ENCODE data around the gene ZFP36L1. TPM values are rescaled to one million over a fixed set of nuclear protein-coding genes. Genes with fewer than 3 reads are reported as not detected.
A peak's percentile ranks its signal among the peaks of the same experiment; 100 is the strongest.

The ZFP36L1 gene
- total and polyA plus RNA-seq, 2 experiments from 2014 or later, result 219 to 1,327 TPM

DNA sequence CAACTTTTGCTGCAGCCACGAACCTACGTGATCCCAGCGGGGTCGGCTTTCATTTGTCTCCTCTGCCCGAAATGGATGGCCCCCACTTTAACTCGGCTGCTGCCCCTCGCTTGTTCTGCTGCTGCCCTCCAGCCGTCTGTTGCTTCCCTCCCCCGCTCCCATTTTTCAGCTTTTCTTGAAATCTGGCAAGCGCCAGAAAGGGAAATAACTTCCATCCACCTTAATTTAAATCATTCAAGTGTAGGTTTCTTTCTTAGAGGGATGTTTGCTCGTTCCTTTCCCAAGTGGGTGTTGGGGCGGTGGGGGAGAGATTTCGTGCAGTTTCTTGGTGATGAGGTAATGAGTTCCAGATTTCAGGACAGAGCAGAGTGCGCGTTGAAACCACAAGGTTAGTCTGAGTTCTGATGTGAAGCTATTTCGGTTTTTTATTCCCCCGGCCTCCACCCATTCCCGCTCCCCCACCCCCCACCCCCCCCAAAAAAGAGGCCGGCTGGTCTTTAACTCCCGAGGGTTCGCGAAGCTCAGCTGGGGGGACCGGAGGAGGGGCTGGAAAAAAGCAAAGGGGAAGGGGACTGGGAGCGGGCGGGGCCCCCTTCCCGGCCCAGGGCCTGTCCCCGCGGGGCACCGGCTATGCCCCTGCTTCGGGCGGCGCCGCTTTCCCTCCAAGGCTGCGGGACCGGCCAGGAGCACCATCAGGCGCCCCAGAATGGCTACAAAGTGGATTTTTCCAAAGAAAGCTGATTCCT, 2.2 kb upstream of the ZFP36L1 start:
- peaks cover 19% of the 10 kb centered on the region for H3K4me1 ChIP-seq (ENCODE audit: low read depth)
- TF ChIP-seq, protein P1, sequence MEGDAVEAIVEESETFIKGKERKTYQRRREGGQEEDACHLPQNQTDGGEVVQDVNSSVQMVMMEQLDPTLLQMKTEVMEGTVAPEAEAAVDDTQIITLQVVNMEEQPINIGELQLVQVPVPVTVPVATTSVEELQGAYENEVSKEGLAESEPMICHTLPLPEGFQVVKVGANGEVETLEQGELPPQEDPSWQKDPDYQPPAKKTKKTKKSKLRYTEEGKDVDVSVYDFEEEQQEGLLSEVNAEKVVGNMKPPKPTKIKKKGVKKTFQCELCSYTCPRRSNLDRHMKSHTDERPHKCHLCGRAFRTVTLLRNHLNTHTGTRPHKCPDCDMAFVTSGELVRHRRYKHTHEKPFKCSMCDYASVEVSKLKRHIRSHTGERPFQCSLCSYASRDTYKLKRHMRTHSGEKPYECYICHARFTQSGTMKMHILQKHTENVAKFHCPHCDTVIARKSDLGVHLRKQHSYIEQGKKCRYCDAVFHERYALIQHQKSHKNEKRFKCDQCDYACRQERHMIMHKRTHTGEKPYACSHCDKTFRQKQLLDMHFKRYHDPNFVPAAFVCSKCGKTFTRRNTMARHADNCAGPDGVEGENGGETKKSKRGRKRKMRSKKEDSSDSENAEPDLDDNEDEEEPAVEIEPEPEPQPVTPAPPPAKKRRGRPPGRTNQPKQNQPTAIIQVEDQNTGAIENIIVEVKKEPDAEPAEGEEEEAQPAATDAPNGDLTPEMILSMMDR (IDR thresholded peaks at IDR 0.05; ENCODE audit: low read depth, low read length), result no peak
- H3K9me3 ChIP-seq (ENCODE audit: low read depth), result no peaks in the 10 kb centered on the region
- peak in 1 of 2 donors; percentile 91 for DNase-seq (ENCODE audit: low read depth in 1 of 2, low spot score in 1 of 2)
- H3K36me3 ChIP-seq, result peaks cover 13% of the 10 kb centered on the region
- H3K27me3 ChIP-seq, result no peaks in the 10 kb centered on the region
- H3K4me3 ChIP-seq, result peak overlapping the region; percentile 77
- peak overlapping the region; percentile 98 for H3K27ac ChIP-seq

DNA sequence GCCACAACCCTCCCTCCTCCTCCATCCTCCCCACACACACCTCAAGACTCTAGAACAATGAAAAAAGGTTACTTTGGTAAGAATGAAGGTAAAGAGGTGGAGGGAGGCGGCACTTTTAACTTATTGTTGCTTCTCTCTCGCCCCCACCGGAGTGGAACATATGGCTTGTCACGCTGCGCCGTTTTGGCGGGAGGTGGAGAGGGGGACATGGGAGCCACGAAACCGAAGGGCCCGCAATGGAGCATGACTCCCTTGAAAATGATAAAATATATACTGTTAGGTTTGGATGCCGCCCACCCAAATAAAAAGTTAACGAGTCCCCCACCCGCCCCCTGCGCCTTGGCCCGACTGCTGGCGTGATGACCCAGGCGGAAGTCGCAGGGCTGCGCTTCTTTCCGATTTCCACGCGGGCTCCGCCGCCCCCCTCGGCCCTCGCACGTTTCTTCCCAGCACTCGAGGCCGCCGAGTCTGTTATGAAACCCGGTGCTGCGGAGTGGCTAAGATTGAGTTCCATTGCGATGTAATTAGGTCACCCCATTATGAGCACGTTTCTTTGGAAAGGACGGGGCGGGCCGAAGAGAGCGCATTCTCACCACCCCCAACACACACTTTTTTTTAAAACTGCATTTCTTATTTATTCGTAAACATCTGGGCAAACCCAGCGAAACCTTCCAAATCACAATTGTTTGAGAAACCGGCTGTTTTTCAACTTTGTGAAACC, 1.4 kb upstream of the ZFP36L1 start:
- Histone ChIP-seq H3K27ac (peak overlapping the region; percentile 98), H3K9me3 (ENCODE audit: low read depth) (no peaks in the 10 kb centered on the region), H3K27me3 (no peaks in the 10 kb centered on the region), H3K4me3 (peak overlapping the region; percentile 77), H3K4me1 (ENCODE audit: low read depth) (peaks cover 25% of the 10 kb centered on the region), H3K36me3 (peaks cover 20% of the 10 kb centered on the region)
- peak; percentile 62 to 96 for DNase-seq (ENCODE audit: low read depth in 1 of 2, low spot score in 1 of 2)
- TF ChIP-seq, protein P1 (IDR thresholded peaks at IDR 0.05; ENCODE audit: low read depth, low read length), result no peak

GRCh38 chr14:68793734-68794129, 865 bp upstream of the ZFP36L1 start:
- no peak for DNase-seq (ENCODE audit: low read depth in 1 of 2, low spot score in 1 of 2)
- H3K36me3 ChIP-seq, result peaks cover 25% of the 10 kb centered on the region
- peak overlapping the region; percentile 77 for H3K4me3 ChIP-seq
- H3K4me1 ChIP-seq (ENCODE audit: low read depth), result peaks cover 29% of the 10 kb centered on the region
- no peaks in the 10 kb centered on the region for H3K9me3 ChIP-seq (ENCODE audit: low read depth)
- H3K27ac ChIP-seq, result peak overlapping the region; percentile 98
- no peaks in the 10 kb centered on the region for H3K27me3 ChIP-seq
- TF ChIP-seq, protein P1 (IDR thresholded peaks at IDR 0.05; ENCODE audit: low read depth, low read length), result no peak

DNA sequence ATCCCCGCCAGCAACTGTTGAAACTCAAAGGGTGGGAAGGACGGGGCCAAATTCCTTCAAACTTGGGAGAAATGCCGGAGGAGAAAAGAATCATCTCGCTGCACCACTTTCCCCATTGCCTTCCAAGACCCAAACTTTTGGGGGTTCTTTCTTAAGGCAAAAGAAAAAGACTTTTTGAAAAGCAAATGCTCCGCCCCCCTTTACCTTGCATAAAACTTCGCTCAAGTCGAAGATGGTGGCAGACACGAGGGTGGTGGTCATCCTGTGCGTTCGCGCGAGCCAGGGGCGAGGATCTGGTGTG, 239 bp downstream of the ZFP36L1 start:
- H3K36me3 ChIP-seq, result peaks cover 35% of the 10 kb centered on the region
- TF ChIP-seq, protein P1 (IDR thresholded peaks at IDR 0.05; ENCODE audit: low read depth, low read length), result no peak

DNA sequence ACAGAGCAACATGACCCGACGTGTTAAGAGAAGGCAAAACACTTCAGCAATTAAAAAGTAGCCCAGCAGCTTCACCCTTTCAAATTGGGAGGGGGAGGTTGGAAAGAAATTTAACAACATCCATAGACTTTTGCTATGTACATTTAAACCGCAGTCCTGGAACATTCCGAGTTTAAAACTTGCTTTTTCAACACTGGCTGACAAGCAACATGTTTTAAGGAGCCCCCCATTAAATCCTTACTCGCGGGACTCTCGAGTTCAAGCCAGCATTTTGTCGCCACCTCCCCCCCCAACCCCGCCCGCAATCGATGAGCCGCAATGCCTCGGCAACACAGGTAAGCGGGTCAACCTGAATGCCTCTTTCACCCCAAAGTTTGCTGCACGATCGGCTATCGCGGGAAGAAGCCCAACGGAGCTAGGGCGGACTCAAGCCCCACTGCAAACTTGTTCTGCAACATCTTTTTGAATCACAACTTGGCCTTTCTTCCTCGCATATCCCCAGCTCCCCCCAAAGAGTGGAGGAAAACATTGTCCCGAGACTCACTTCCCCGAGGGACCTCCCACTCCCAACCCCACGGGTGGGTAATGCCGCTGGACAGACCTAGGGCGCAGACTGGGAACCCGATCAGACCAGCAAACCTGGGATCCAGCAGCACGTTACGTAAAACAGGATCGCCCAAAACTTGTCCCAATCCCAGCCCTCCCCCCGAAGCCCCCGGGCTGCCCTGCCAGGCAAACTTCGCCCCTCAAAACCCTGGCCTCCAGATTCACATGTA, 777 bp downstream of the ZFP36L1 start:
- Histone ChIP-seq H3K27ac (peak overlapping the region; percentile 98), H3K27me3 (no peaks in the 10 kb centered on the region), H3K36me3 (peaks cover 41% of the 10 kb centered on the region), H3K4me3 (peak overlapping the region; percentile 77), H3K9me3 (ENCODE audit: low read depth) (no peaks in the 10 kb centered on the region), H3K4me1 (ENCODE audit: low read depth) (peaks cover 35% of the 10 kb centered on the region)
- TF ChIP-seq, protein P1 (IDR thresholded peaks at IDR 0.05; ENCODE audit: low read depth, low read length), result no peak
- DNase-seq (ENCODE audit: low read depth in 1 of 2, low spot score in 1 of 2), result no peak

More for the DNA sequence above, 239 bp downstream of the ZFP36L1 start:
- Histone ChIP-seq H3K9me3 (ENCODE audit: low read depth) (no peaks in the 10 kb centered on the region), H3K27ac (peak overlapping the region; percentile 98), H3K4me3 (peak overlapping the region; percentile 77), H3K4me1 (ENCODE audit: low read depth) (peaks cover 35% of the 10 kb centered on the region), H3K27me3 (no peaks in the 10 kb centered on the region)
- DNase-seq (ENCODE audit: low read depth in 1 of 2, low spot score in 1 of 2), result no peak
